ENCODE measurements around the gene DNASE1.

The DNASE1 gene

GRCh38 chr16:3696425-3697218 is 42.1 kb downstream of the DNASE1 start:
- DNase-seq (ENCODE audit: low spot score), result no peak

- DNase-seq (ENCODE audit: low spot score), result no peak
Measured at GRCh38 chr16:3698941-3699340, 44.5 kb downstream of the DNASE1 start.

GRCh38 chr16:3701531-3701930 is 47.0 kb downstream of the DNASE1 start:
- no peak for DNase-seq (ENCODE audit: low spot score)

- DNase-seq (ENCODE audit: low spot score), result no peak
Measured at GRCh38 chr16:3702082-3702481, 47.6 kb downstream of the DNASE1 start.

- DNase-seq (ENCODE audit: low spot score), result no peak
Measured at GRCh38 chr16:3706253-3707012, 51.9 kb downstream of the DNASE1 start.
